ENCODE data around the gene SERGEF.
A peak's percentile ranks its signal among the peaks of the same experiment; 100 is the strongest.
"Not testable (repeated sequence)": the region's sequence is repeated elsewhere in the genome, so short reads cannot be mapped to it uniquely, and the experiment has no call there.

Gene SERGEF

DNA sequence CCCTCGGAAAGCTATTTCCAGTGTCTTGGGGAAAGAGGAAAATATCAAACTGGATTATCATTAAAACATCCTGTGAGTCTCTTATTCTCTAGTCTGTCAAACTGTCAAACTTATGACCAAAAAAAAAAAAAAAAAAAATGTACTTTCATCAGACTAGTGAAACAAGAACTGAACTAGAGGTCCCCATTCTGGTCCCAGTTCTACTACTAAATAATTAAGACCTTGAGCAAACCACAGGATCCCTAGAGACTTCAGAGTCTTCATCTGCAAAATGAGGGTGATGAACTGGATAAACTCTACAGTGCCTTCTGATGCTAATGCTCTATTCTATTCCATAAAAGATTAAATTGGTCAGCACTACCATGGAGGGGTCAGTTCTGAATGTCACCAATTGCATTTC is 105.8 kb downstream of the SERGEF start:
- DNase-seq (ENCODE audit: low read depth in 2 of 2): no peak

DNA sequence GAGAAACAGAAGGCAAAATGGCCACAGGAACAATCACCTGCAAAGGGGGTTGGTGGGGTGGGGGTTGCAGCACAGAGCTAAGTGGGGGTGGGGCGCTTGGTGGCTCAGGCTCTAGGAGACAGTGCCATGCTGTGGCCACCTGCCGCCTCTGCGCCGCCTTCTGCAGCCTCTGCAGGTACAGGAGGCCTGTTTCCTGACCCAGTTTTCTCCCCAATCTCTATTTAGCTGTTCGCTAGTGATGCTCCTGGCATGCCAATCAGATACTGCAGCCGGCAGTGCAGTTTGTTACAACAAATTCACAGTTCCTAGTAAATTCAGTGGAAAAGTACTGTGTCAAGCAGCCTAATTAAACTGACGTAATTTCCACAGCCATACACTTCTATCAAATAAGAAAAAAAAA is 106.4 kb downstream of the SERGEF start:
- no peak for DNase-seq (ENCODE audit: low read depth in 2 of 2)

DNA sequence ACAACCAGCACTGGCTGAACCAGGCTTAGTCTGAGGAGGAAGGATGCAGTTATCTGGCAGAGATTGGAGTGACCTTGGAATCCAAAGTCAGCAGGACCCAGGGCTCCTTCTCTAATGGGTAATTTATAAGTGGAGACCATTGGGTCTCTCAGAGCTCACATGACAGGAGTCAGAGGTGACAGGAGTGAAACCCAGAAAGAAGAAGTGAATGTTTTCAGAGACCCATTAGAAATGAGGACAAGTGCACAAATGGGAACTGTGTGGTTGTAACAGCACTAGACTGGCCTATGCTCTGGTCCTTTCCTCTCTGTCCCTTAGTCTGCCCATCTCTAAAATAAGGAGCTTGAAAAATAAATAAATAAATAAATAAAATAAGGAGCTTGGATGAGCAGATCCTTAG is 107.4 kb downstream of the SERGEF start:
- no peak for DNase-seq (ENCODE audit: low read depth in 2 of 2)

DNA sequence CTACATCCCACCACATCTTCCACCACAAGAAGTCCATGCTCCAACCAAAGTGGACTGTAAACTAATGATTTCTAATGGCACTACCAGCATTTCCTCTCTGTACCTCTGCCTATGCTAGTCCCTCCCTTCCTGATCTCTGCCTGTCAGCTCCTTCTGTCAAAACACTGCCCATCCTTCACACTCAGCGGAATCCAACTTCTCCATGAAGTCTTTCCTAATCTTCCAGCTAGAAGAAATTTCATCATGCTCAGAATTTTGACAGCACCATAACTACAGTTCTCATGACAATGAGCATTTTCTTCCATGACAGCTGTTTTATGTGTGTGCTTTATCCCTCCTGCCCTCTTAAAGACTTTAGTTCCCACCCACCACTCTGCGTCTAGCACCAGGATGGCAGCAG is 111.4 kb downstream of the SERGEF start:
- DNase-seq (ENCODE audit: low read depth in 2 of 2): no peak

DNA sequence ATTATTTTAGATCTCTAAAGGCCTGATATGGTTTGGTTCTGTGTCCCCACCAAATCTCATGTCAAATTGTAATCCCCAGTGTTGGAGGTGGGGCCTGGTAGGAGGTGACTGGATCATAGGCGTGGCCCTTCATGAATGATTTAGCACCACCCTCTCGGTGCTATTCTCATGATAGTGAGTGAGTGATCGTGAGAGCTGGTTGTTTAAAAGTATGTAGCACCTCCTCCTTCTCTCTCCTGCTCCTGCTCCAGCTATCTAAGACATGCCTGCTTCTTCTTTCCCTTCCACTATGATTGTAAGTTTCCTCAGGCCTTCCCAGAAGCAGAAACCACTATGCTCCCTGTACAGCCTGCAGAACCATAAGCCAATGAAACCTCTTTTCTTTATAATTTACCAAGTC is 114.1 kb downstream of the SERGEF start:
- no peak for DNase-seq (ENCODE audit: low read depth in 2 of 2)

DNA sequence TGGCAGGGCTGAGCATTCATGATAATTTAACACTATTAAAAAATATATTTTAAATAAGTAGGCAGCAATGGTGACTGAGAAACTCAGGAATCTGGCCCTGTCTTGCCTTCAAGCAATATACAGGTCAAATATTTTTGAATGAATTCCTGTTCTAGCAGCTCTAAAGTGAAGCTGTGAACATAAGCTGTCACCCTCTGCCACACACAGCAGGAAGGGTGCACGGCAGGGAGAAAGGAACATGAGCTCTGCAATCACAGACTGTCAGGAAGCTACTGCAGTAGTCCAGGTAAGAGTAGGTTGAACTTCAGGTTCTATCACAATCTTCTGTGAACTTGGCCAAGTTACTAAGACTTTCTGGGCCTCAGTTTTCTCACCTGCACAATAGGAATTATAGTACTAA is 114.8 kb downstream of the SERGEF start:
- DNase-seq (ENCODE audit: low read depth in 2 of 2): no peak

DNA sequence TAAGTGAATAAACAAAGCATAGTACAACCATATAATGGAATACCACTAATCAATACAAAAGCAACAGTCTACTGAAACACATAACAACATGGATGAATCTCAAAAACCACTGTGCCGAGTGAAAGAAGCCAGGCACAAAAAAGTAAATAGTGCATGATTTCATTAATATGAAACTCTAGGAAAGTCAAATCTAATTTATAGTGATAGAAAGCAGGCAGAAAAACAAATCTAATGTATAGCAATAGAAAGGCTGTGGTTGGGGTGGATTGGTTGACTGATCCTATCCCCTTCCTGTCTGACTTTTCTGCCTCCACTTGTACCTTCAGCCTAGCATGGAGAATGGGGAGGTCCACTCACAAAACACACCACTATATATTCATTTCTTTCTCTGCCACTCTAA is 115.4 kb downstream of the SERGEF start:
- DNase-seq (ENCODE audit: low read depth in 2 of 2): no peak

DNA sequence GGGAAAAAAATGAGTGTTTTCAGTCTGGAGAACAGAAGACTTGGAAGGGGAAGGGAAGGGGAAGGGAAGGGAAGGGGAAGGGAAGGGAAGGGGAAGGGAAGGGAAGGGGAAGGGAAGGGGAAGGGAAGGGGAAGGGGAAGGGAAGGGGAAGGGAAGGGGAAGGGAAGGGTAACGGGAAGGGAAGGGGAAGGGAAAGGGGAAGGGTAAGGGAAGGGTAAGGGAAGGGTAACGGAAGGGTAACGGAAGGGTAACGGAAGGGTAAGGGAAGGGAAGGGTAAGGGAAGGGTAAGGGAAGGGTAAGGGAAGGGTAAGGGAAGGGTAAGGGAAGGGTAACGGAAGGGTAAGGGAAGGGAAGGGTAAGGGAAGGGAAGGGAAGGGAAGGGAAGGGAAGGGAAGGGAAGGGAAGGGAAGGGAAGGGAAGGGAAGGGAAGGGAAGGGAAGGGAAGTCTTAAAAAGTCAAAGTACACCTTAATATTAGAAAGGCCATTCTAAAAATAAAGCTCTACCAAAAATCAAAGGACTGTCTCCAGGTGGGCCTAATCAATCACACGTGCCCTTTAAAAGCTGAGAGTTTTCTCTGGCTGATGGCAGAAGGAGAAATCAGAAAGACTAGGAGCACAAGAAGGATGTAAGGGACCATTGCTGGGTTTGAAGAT is 116.2 kb downstream of the SERGEF start:
- not testable (repeated sequence) for DNase-seq (ENCODE audit: low read depth in 2 of 2)

DNA sequence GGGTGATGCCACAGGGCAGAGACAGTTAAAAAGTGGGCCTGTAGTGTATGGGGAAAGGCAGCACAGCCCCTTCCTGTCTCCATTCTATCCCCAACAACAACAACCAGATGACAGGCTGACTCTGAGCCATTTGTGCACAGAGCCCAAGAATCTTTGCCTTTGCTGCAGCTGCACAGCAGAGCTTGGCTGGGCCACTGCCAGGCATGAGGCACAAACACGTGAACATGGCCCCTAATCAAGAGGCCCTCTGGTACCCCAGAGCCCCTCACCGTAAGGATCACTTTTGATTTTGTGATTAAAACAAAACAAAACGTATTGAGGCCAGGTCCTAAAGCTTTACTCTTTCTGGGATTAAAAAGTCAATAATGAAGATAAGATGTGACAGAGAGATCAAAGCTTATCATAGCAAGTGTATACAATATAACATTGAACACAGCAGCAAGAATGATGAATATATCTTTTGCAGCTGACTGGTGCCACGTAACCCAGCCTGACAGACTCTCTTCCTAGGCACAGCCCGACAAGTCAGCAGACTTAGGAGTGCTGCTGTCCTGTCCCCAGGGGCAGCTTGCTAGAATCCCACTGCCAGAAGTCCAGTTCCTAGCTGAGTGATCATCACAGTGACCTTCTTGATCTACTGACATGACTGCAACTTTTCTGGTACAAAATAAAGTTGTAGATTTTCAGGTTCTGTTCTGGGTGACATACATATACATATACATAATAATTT is 117.8 kb downstream of the SERGEF start:
- no peak for DNase-seq (ENCODE audit: low read depth in 2 of 2)

DNA sequence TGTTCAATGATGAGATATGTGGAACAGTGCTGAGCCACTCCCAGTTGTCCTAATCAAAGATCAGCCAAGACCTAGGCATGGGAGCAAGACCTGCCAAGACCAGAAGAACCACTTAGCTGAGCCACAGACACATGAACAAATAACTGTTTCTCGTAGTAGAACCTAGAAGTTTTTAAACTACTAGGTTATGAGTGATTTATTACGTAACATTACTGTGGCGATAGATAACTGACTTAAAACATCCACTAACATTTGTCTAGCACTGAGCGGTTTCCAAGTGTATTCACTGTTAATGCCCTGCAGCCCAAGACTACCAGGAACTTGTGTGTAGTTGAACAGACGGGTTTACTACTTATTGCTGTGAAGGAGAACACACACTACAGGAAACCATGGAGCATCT is 120.4 kb downstream of the SERGEF start:
- DNase-seq (ENCODE audit: low read depth in 2 of 2): no peak

DNA sequence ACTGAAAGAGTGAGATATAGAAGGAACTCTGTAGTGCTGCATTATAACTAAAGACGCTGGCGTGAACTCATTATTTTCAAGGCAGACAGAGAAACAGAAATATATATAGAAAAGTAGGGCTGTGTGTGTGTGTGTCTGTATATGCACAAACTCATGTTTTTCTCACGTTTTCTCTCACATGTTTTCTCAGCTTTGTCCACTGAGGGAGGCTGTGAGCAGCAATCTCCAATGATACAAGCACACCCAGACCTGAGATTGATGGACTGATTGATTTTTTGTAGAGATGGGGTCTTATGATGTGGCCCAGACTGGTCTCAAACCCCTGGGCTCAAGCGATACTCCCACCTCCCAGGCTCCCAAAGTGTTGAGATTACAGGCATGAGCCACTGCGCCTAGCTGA is 122.5 kb downstream of the SERGEF start:
- no peak for DNase-seq (ENCODE audit: low read depth in 2 of 2)

DNA sequence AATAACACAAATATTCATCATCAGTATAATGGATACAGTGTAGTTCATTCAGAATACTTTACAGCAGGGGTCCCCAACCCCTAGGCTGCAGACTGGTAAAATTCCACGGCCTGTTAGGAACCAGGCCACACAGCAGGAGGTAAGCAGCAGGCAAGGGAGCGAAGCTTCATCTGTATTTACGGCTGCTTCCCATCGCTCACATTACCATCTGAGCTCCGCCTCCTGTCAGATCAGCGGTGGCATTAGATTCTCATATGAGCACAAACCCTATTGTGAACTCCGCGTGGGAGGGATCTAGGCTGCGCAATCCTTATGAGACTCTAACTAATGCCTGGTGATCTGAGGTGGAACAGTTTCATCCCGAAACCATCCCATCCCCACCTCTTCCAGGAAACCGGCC is 125.1 kb downstream of the SERGEF start:
- DNase-seq (ENCODE audit: low read depth in 2 of 2): peak; percentile 8 to 13

DNA sequence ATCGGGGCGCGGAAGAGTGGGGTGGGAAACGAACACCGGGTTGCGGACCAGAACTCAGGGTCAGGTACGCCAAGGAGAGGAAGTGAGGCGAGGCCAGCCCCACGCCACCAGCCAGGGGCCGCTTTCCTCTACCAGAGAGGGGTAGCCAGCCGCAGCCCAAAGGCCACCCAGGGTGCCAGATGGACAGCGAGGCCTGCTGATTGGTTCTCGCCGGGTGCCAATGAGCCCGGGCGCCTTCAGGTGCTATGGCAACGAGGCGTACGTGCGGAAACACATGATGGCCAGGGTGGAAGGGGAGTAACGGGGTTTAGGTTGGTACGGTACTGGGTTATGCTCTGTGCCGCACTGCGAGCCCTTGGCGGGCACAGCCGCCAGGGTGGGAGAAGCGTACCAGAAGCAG is 128.9 kb downstream of the SERGEF start:
- no peak for DNase-seq (ENCODE audit: low read depth in 2 of 2)

DNA sequence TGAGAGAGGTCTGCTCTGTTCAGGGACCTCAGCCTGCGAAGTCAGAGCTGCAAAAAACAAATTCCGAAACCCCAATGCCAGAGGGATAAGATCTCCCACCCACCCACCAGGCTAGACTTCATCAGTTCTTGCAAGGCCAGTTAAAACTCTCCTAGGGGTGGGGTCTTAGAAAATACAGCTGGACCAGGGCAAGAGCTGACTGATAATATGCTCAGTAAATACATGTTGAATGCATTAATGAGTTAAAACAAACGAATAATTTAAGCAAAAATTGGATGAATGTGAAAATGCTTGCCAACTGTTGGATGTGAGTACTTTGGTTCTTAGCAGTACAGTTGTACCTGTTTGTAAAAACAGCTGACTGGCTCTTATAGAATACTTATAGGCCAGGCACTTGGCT is 129.8 kb downstream of the SERGEF start:
- no peak for DNase-seq (ENCODE audit: low read depth in 2 of 2)

DNA sequence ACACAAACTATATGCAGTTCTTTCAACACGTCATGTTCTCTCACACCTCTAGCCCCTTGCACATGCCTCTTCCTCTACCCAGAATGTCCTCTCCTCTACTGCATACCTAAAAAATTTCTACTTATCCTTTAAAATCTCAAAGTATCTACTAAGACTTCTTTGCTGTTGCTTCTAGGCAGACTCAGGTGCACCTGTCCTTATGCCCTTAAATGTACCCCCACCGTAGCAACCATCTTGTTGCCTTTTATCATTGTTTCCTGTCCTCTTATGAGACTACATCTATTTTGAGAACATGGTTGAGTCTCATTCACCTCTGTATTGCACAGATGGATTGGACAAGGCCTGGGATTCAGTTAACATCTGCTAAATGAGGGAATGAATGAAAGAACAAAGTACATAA is 134.1 kb downstream of the SERGEF start:
- DNase-seq (ENCODE audit: low read depth in 2 of 2): no peak

DNA sequence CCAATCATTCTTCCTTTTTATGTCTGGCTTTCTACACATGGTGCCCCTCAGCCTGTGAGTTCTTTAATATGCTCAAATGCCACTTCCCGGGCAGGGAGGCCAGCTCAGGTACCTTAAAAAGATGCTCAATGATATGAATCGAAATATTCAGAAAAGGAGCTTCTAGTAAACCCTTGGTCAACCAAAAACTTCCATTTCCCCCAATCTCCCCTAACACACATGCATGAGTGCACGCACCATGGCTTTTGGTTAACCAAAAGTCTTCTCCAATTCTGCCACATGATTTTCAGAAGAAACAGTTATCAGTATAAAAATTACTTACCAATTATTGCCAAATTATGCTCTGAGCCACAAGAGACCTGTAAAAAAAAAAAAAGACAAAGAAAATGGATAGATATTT is 135.0 kb downstream of the SERGEF start:
- no peak for DNase-seq (ENCODE audit: low read depth in 2 of 2)

DNA sequence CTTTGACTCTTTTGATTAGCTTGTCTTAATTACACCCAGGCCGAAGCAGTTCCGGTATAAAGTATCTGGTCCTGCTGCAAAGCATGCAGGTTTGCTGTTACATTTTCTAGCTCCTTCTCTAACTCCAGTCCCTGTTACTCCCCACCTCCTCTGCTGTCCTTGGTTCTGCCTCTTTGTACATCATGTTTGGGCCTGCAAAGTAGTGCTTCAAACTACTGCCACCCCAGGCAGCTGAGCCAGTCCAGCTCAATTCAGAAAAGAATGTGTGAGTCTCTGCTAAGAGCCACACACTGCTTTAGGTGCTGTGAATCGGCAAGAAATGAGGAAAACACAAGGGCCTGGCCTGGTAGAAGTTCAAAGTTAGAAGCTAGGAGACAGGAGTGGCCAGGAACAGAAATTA is 136.0 kb downstream of the SERGEF start:
- no peak for DNase-seq (ENCODE audit: low read depth in 2 of 2)

DNA sequence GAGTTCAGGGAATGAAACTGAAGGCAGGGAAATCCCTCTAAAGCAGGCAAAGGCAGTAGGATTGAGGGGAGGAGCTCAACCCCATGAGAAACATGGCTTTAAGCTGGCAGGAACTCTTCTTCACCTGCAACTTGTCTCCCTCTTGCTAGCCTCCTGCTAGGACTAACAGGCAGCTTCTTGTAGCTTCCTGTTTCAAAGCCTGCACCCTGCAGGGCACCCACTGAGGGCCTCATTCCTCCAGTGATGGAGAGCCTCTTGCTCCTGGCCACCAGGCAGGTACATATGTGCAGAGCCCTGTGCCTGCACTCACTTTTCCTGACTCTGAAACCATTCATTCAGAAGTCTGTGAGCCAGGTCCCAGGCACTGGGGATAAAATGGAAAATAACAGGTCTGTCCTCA is 137.0 kb downstream of the SERGEF start:
- DNase-seq (ENCODE audit: low read depth in 2 of 2): no peak

DNA sequence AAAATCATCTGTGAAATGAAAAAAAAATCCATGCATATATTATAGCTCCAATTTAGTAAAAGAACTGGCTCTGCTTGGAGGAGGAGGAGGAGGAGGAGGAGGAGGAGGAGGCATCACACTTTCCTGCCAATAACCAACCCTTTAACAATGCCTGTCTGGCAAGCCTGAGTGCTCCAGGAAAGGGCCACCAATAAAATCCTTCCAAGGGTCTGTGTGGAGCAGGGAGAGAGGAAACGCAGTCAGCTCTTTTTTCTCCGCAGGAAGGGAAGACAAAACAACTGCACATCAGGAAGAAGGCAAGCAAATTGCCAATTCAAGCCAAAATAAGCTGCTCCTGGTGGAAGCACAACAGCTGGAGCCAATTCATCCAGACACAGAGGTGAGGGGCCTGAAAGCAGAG is 139.3 kb downstream of the SERGEF start:
- DNase-seq (ENCODE audit: low read depth in 2 of 2): no peak

DNA sequence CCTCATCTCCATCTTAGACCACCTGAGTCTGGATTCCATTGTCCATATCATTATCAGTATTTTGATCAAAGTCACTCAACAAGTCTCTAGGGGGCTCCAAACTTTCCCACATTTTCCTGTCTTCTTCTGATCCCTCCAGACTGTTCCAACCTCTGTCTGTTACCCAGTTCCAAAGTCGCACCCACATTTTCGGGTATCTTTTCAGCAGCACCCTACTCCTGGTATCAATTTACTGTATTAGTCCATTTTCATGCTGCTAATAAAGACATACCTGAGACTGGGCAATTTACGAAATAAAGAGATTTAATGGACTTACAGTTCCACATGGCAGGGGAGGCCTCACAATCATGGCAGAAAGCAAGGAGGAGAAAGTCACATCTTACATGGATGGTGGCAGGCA is 144.4 kb downstream of the SERGEF start:
- DNase-seq (ENCODE audit: low read depth in 2 of 2): not testable (repeated sequence)

DNA sequence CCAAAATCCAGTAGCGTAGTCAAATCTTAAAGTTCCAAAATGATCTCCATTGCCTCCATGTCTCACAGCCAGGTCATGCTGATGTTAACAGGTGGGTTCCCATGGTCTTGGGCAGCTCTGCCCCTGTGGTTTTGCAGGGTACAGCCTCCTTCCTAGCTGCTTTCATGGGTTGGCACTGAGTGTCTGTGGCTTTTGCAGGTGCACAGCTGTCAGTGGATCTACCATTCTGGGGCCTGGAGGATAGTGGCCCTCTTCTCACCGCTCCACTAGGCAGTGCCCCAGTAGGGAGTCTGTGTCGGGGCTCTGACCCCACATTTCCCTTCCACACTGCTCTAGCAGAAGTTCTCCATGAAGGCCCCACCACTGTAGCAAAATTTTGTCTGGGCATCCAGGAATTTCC is 145.5 kb downstream of the SERGEF start:
- DNase-seq (ENCODE audit: low read depth in 2 of 2): no peak

DNA sequence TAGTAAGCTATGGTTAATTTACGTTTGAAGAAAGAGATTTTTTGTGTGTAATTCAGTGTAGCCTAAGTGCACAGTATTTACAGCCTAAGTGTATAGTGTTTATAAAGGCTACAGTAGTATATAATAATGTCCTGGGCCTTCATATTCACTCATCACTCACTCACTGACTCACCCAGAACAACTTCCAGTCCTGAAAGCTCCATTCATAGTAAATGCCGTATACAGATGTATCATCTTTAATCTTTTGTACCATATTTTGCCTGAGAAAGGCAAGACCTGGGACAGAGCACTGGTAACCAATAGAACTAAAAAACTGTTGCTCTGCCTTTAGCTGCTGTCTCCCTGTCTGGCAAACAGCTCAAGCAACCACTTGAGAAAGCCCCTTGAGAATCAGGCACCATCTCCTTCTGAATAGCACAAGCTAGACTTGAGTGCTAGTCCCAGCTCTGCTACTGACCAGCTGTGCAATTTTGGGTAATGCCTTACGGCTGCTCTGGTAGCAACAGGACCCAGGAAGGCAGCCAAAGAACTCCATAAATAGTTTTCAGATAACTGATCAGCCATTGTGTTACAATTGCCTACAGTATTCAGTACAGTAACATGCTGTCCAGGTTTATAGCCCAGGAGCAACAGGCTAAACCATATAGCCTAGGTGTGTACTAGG is 146.9 kb downstream of the SERGEF start:
- DNase-seq (ENCODE audit: low read depth in 2 of 2): no peak

DNA sequence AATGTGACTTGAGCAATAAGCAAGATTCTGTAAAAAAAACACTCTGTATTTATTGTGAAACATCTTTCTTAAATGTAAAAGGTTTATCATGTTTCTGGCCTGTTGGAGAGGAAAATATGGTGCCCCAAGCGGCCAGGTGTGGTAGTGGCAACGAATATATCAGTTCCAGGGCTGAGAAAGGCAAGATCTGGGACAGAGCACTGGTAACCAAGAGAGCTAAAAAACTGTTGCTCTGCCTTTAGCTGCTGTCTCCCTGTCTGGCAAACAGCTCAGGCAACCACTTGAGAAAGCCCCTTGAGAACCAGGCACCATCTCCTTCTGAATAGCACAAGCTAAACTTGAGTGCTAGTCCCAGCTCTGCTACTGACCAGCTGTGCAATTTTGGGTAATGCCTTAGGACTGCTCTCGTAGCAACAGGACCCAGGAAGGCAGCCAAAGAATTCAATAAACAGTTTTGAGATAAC is 148.3 kb downstream of the SERGEF start:
- no peak for DNase-seq (ENCODE audit: low read depth in 2 of 2)
